T-helper 1 cell (primary cell): ENCODE measurements around the gene RAD50.
"Not testable (repeated sequence)": the region's sequence is repeated elsewhere in the genome, so short reads cannot be mapped to it uniquely, and the experiment has no call there.

ENCODE experiments used
- DNase-seq, 5 donors: peaks; one replicate each; pipeline ENCODE4 v3.0.0-alpha.2; 2012 to 2020

The RAD50 gene

GRCh38 chr5:132633587-132633986, 76.8 kb downstream of the RAD50 start:
- DNase-seq, result not testable (repeated sequence)

- DNase-seq, result peak in 1 of 5 donors; percentile 88
These were observed 79.1 kb downstream of the RAD50 start for GRCh38 chr5:132635873-132636272.

GRCh38 chr5:132637241-132637640, 80.5 kb downstream of the RAD50 start:
- DNase-seq, result no peak

- peak in 1 of 5 donors; percentile 64 for DNase-seq
These were observed 82.9 kb downstream of the RAD50 start for GRCh38 chr5:132639706-132640130.

GRCh38 chr5:132640613-132641012, 83.8 kb downstream of the RAD50 start:
- peak in 1 of 5 donors; percentile 39 for DNase-seq

GRCh38 chr5:132641241-132641723, 84.5 kb downstream of the RAD50 start:
- DNase-seq, result peak in 1 of 5 donors; percentile 75

- DNase-seq, result peak in 1 of 5 donors; percentile 32
These were observed 85.1 kb downstream of the RAD50 start for GRCh38 chr5:132641841-132642240.

- no peak for DNase-seq
These were observed 87.4 kb downstream of the RAD50 start for GRCh38 chr5:132644177-132644576.

- DNase-seq, result no peak
These were observed 89.9 kb downstream of the RAD50 start for GRCh38 chr5:132646583-132647266.

GRCh38 chr5:132647473-132647872, 90.7 kb downstream of the RAD50 start:
- DNase-seq, result no peak

GRCh38 chr5:132648355-132648754, 91.6 kb downstream of the RAD50 start:
- DNase-seq, result no peak

- no peak for DNase-seq
These were observed 95.2 kb downstream of the RAD50 start for GRCh38 chr5:132651838-132652469.

- no peak for DNase-seq
These were observed 96.9 kb downstream of the RAD50 start for GRCh38 chr5:132653716-132654115.

GRCh38 chr5:132655821-132656773, 99.3 kb downstream of the RAD50 start:
- peak in 2 of 5 donors; percentile 14 to 37 for DNase-seq

- DNase-seq, result no peak
These were observed 100.1 kb downstream of the RAD50 start for GRCh38 chr5:132656774-132657355.

- DNase-seq, result peak in 1 of 5 donors; percentile 46
These were observed 101.1 kb downstream of the RAD50 start, which contains the start of gene IL13 for GRCh38 chr5:132657676-132658380. TSS of gene IL13 (plus strand) at chr5:132658173. CDS start at chr5:132658187, 14 bp downstream.

- no peak for DNase-seq
These were observed 101.9 kb downstream of the RAD50 start for GRCh38 chr5:132658381-132659302.

- DNase-seq, result no peak
These were observed 103.1 kb downstream of the RAD50 start for GRCh38 chr5:132659598-132660493.

GRCh38 chr5:132661231-132662003, 104.6 kb downstream of the RAD50 start:
- no peak for DNase-seq
